Kidney epithelial cell (primary cell): Measurements from ENCODE around the gene HES1. TPM values are rescaled to one million over a fixed set of nuclear protein-coding genes. Genes with fewer than 3 reads are reported as not detected.

ENCODE experiments used
- DNase-seq: peaks from one replicate; pipeline ENCODE4 v3.0.0-alpha.2; 2010; ENCODE audit warnings: low read depth
- H3K27me3 ChIP-seq: 2 replicates; pipeline ENCODE4 v1.6.0; 2011; ENCODE audit warnings: low read length; ENCODE audit not compliant: control insufficient read depth, insufficient read depth
- H3K36me3 ChIP-seq: 2 replicates; pipeline ENCODE4 v1.5.1; 2011; ENCODE audit warnings: low read length; ENCODE audit not compliant: control insufficient read depth, insufficient read depth
- H3K4me3 ChIP-seq: 2 replicates; pipeline ENCODE4 v1.5.1; 2011; ENCODE audit warnings: low read depth, mild to moderate bottlenecking, control low read depth, low read length
- CTCF ChIP-seq: IDR thresholded peaks from 2 replicates; pipeline ENCODE4 v1.5.1; 2011; ENCODE audit warnings: mild to moderate bottlenecking, moderate library complexity, low read length, control low read depth, inconsistent platforms; ENCODE audit not compliant: insufficient read depth, poor library complexity, severe bottlenecking
- total RNA-seq: library from RNA; depleted of rRNA; stranded (reverse); fragments of >200 nt; gene quantifications from 2 replicates; pipeline ENCODE4 v1.2.3, GENCODE V29; 2015

The HES1 gene
- total RNA-seq, 1 donor from 2014 or later = 50.7 TPM

GRCh38 chr3:194170793-194171192 lies 34.8 kb downstream of the HES1 start:
- Histone ChIP-seq H3K4me3 (no peak overlapping the region), H3K27me3 (peaks cover 3% of the 10 kb centered on the region), H3K36me3 (no peaks in the 10 kb centered on the region)
- no peak for DNase-seq
- no peak for TF ChIP-seq CTCF

GRCh38 chr3:194174406-194174805 lies 38.5 kb downstream of the HES1 start:
- no peak for DNase-seq
- Histone ChIP-seq H3K4me3 (no peak overlapping the region), H3K36me3 (no peaks in the 10 kb centered on the region), H3K27me3 (peaks cover 14% of the 10 kb centered on the region)
- no peak for TF ChIP-seq CTCF

- TF ChIP-seq CTCF = no peak
- no peak for DNase-seq
- H3K36me3 ChIP-seq = no peaks in the 10 kb centered on the region
Observed at GRCh38 chr3:194174980-194175379, 39.0 kb downstream of the HES1 start.

DNA sequence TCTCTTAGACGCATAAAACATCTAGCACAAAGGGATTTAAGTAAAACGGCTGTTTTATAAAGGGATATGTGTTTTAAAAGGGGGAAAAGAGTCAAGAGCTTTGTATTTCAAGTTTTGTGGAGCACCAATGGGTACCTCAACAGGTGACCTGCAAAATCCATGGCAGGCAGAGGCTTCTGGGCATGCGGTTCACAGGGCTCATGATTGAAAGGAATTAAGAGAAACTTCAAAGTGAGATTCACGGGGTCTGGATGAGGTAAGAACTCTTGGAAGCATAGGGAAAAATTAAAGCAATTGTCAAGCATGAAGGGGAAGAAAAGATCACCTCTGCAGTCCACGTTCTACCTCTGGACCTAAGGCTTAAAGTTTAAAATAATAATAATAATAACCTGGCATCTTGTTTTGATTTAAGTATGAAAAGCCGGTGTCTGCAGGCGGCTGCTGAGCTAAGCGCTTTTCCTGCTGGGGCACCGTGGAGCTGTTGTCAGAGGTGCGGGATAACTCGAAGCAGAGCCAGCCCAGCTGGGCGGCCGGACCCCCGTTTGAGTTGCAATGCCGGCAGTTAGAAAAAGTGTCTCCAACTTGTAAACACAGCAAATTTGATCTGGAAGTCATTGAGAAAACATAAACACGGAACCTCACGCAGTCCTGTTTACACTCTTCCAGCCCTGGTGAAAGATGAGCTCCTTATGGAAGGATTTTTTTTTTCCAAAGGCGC lies 40.5 kb downstream of the HES1 start:
- TF ChIP-seq CTCF = no peak
- DNase-seq = no peak
- H3K27me3 ChIP-seq = peaks cover 16% of the 10 kb centered on the region
- no peaks in the 10 kb centered on the region for H3K36me3 ChIP-seq
- H3K4me3 ChIP-seq = no peak overlapping the region

More at GRCh38 chr3:194174980-194175379, 39.0 kb downstream of the HES1 start:
- H3K4me3 ChIP-seq = no peak overlapping the region
- peaks cover 14% of the 10 kb centered on the region for H3K27me3 ChIP-seq

DNA sequence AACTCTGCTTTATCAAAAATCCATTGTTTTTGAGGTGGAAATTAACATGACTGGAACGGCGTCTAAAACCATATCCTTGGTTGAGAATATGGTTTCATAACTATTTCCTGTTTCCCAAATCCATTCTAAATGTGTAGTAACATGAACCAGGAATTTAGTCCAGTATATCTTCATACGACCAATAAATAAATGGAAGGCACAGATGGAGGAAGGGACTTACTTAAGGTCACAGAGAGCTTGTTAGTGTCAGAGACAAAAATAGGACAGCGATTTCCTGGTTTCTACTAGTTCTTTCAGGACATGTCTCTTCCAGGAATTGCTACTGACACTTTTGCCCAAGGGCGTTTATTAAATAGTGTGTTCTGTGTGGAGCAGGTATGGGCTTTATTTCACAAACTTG lies 41.2 kb downstream of the HES1 start:
- no peaks in the 10 kb centered on the region for H3K36me3 ChIP-seq
- H3K27me3 ChIP-seq = peaks cover 16% of the 10 kb centered on the region
- H3K4me3 ChIP-seq = no peak overlapping the region
- DNase-seq = no peak
- TF ChIP-seq CTCF = no peak

- no peak for TF ChIP-seq CTCF
- H3K4me3 ChIP-seq = no peak overlapping the region
- H3K27me3 ChIP-seq = peaks cover 16% of the 10 kb centered on the region
- no peaks in the 10 kb centered on the region for H3K36me3 ChIP-seq
- no peak for DNase-seq
Observed at GRCh38 chr3:194178128-194178527, 42.2 kb downstream of the HES1 start.
